ENCODE measurements around the gene RPL27.

RPL27 gene

DNA sequence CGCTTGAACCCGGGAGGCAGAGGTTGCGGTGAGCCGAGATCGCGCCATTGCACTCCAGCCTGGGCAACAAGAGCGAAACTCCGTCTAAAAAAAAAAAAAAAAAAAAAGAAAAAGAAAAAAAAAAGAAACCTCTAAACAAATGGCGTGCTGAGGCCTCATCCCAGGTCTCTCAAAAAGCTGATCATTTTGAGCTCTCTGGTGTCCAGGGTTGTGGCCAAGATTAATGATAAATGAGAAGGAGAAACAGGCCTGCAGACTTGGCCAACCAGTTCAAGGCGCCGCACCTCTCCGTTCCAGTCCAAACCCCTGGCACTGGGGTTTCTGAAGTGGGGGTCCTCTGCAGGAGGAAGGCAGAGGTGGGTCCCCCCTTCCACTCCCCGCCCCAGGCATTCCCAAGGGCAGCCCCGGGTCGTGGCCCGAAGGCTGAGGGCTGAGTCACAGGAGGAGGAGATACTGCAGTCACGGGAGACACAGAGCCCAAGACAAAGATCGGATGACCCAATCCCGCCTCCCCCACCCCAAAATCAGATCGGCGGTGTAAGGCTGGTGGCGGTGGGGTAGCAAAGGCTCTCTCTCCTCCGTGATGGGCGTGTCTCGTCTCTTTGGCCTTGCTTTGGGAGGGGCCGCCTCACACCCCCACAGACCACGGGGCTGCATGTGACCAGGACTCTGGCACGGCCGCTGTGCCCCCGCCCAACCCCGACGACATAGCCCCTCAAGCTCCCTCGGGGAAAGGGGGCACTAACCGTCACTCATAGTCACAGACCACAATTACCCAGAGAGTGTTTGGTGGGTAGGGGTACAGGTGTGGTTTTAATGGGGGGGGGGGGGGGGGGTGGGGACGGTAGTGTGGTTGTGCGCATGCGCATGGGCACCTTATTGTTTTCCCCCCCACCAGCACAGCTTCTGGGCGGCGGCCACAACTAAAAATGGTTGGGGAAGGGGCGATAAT, 22.8 kb downstream of the RPL27 start:
- peak; percentile 41; the same call in 1 of the 2 replicates for TF ChIP-seq ZNF70 (CRISPR knock-in tag; IDR thresholded peaks at IDR 0.05)
- TF ChIP-seq, protein P1, sequence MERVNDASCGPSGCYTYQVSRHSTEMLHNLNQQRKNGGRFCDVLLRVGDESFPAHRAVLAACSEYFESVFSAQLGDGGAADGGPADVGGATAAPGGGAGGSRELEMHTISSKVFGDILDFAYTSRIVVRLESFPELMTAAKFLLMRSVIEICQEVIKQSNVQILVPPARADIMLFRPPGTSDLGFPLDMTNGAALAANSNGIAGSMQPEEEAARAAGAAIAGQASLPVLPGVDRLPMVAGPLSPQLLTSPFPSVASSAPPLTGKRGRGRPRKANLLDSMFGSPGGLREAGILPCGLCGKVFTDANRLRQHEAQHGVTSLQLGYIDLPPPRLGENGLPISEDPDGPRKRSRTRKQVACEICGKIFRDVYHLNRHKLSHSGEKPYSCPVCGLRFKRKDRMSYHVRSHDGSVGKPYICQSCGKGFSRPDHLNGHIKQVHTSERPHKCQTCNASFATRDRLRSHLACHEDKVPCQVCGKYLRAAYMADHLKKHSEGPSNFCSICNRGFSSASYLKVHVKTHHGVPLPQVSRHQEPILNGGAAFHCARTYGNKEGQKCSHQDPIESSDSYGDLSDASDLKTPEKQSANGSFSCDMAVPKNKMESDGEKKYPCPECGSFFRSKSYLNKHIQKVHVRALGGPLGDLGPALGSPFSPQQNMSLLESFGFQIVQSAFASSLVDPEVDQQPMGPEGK (CRISPR knock-in tag; IDR thresholded peaks at IDR 0.05; ENCODE audit: borderline replicate concordance): peak; percentile 56; the same call in 1 of the 2 replicates
- no peak for TF ChIP-seq OSR1 (CRISPR knock-in tag; IDR thresholded peaks at IDR 0.05)
- ATAC-seq: peak; percentile 38

DNA sequence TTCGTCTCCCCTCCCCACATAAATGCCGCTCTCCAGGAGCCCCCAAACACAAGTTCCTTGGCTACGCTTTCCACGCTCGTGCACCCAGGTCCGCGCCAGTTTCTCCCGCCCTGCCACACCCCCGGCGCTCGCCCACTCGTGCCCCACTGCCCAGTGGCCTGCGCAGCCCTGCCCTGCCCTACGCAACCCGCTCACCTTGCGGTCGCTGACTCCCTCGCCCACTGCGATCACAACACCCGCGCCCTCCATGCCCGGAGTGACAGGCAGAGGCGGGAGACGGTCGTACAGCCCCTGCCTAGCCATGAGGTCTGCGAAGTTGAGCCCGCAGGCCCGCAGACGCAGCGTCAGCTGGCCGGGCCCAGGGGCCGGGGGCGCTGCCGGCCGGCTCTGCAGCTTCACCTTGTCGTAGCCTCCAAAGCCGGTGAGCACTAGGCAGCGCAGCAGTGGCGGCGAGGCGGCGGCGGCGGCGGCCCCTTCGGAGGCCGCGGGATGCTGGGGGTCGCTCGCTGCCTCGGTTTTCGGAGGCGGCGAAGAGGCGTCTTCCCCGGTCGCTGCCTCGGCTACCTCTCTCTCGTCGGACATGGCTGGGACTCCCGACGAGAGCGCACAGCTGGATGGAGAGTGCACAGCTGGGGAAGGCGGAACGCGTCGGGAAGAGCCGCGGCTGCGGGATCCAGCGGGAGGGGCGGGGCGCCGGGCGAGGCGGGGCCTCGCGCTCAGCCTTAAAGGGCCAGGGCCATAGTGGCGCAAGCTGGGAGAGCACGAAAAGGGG, 23.7 kb downstream of the RPL27 start, which contains the start of gene VAT1:
Gene VAT1 (minus strand): TSS at position 645 of the 772 bp plus-strand sequence. CDS start 63 bp downstream, at position 582.
- TF ChIP-seq TCF4 (CRISPR knock-in tag; IDR thresholded peaks at IDR 0.05; ENCODE audit: borderline replicate concordance): no peak
- no peak for TF ChIP-seq ARNTL (CRISPR knock-in tag; IDR thresholded peaks at IDR 0.05; ENCODE audit: borderline replicate concordance, low read depth)
- TF ChIP-seq ZFP3 (CRISPR knock-in tag; IDR thresholded peaks at IDR 0.05): no peak
- no peak for TF ChIP-seq CSRNP3 (CRISPR knock-in tag; IDR thresholded peaks at IDR 0.05)
- no peak for TF ChIP-seq BACH2 (CRISPR knock-in tag; IDR thresholded peaks at IDR 0.05; ENCODE audit: borderline replicate concordance)
- no peak for TF ChIP-seq TSHZ2 (CRISPR knock-in tag; IDR thresholded peaks at IDR 0.05)
- TF ChIP-seq, protein P2, sequence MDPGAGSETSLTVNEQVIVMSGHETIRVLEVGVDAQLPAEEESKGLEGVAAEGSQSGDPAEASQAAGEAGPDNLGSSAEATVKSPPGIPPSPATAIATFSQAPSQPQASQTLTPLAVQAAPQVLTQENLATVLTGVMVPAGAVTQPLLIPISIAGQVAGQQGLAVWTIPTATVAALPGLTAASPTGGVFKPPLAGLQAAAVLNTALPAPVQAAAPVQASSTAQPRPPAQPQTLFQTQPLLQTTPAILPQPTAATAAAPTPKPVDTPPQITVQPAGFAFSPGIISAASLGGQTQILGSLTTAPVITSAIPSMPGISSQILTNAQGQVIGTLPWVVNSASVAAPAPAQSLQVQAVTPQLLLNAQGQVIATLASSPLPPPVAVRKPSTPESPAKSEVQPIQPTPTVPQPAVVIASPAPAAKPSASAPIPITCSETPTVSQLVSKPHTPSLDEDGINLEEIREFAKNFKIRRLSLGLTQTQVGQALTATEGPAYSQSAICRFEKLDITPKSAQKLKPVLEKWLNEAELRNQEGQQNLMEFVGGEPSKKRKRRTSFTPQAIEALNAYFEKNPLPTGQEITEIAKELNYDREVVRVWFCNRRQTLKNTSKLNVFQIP (CRISPR knock-in tag; IDR thresholded peaks at IDR 0.05; ENCODE audit: borderline replicate concordance, low read depth): no peak
- TF ChIP-seq, protein P1 (CRISPR knock-in tag; IDR thresholded peaks at IDR 0.05; ENCODE audit: borderline replicate concordance): no peak
- no peak for TF ChIP-seq GLIS3 (CRISPR knock-in tag; IDR thresholded peaks at IDR 0.05)
- no peak for TF ChIP-seq ZNF70 (CRISPR knock-in tag; IDR thresholded peaks at IDR 0.05)
- no peak for TF ChIP-seq ZFP30 (CRISPR knock-in tag; IDR thresholded peaks at IDR 0.05)
- TF ChIP-seq ISL1 (CRISPR knock-in tag; IDR thresholded peaks at IDR 0.05): no peak
- TF ChIP-seq CSDC2 (CRISPR knock-in tag; IDR thresholded peaks at IDR 0.05): no peak
- no peak for TF ChIP-seq SNAI2 (CRISPR knock-in tag; IDR thresholded peaks at IDR 0.05)
- no peak for TF ChIP-seq ESRRG (CRISPR knock-in tag; IDR thresholded peaks at IDR 0.05)
- TF ChIP-seq OSR1 (CRISPR knock-in tag; IDR thresholded peaks at IDR 0.05): no peak
- no peak for TF ChIP-seq ZNF8 (CRISPR knock-in tag; IDR thresholded peaks at IDR 0.05)
- TF ChIP-seq RARB (CRISPR knock-in tag; IDR thresholded peaks at IDR 0.05): no peak
- no peak for TF ChIP-seq TOX (CRISPR knock-in tag; IDR thresholded peaks at IDR 0.05; ENCODE audit: borderline replicate concordance)
- ATAC-seq: peak; percentile 81
